ENCODE data around the gene ALKBH8.

The ALKBH8 gene

DNA sequence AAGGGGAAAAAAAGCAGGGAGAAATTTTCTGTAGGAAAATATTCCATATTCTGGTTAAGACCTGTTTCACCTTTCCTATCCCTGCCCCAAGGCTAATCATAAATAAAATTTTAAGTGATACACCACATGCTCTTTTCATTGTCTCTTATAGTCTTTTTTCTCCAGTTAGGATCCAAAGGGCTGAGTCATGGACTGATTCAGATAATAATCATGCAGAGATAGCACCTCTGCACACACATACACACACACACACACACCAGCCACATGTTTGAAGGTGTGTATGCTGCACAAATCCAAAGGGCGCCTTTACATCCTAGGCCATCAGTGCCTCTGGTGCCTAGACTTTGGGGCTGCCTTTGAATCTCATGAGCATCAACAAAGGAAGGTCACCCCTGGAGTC, 72.4 kb downstream of the ALKBH8 start:
- TF ChIP-seq TAF1 (IDR thresholded peaks at IDR 0.05; ENCODE audit: borderline replicate concordance, insufficient read depth, low read length) (no peak), FOXP2 (optimal IDR thresholded peaks at IDR 0.05; ENCODE audit: borderline replicate concordance, extremely low read depth, extremely low read length, insufficient read depth) (no peak), POLR2AphosphoS5 (IDR thresholded peaks at IDR 0.05; ENCODE audit: low read depth, low read length) (no peak), SIN3A (IDR thresholded peaks at IDR 0.05; ENCODE audit: borderline replicate concordance, insufficient read depth, low read length) (no peak)
- TF ChIP-seq, protein P1, sequence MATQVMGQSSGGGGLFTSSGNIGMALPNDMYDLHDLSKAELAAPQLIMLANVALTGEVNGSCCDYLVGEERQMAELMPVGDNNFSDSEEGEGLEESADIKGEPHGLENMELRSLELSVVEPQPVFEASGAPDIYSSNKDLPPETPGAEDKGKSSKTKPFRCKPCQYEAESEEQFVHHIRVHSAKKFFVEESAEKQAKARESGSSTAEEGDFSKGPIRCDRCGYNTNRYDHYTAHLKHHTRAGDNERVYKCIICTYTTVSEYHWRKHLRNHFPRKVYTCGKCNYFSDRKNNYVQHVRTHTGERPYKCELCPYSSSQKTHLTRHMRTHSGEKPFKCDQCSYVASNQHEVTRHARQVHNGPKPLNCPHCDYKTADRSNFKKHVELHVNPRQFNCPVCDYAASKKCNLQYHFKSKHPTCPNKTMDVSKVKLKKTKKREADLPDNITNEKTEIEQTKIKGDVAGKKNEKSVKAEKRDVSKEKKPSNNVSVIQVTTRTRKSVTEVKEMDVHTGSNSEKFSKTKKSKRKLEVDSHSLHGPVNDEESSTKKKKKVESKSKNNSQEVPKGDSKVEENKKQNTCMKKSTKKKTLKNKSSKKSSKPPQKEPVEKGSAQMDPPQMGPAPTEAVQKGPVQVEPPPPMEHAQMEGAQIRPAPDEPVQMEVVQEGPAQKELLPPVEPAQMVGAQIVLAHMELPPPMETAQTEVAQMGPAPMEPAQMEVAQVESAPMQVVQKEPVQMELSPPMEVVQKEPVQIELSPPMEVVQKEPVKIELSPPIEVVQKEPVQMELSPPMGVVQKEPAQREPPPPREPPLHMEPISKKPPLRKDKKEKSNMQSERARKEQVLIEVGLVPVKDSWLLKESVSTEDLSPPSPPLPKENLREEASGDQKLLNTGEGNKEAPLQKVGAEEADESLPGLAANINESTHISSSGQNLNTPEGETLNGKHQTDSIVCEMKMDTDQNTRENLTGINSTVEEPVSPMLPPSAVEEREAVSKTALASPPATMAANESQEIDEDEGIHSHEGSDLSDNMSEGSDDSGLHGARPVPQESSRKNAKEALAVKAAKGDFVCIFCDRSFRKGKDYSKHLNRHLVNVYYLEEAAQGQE (IDR thresholded peaks at IDR 0.05; ENCODE audit: insufficient read depth in 1 of 2, low read depth in 2 of 2, low read length in 2 of 2), result no peak

DNA sequence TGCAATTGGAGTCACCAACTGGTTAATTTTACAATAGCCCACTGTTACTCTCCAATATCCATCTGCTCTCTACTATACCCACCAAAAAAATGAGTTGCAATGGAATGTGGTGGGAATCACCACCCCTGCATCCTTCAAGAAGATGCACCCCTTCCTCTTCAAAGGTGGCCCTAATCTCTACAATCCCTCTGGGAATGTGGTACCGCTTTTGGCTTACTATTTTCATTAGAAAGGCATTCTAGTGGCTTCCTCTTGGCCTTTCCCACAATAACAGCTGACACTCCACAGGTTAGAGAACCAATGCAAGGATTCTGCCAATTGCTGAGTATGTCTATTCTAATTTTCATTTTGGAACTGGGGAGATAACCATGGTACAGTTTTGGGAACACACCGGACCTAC, 74.7 kb downstream of the ALKBH8 start:
- TF ChIP-seq, protein P1 (IDR thresholded peaks at IDR 0.05; ENCODE audit: insufficient read depth in 1 of 2, low read depth in 2 of 2, low read length in 2 of 2), result no peak
- no peak for TF ChIP-seq FOXP2 (optimal IDR thresholded peaks at IDR 0.05; ENCODE audit: borderline replicate concordance, extremely low read depth, extremely low read length, insufficient read depth)
- TF ChIP-seq TAF1 (IDR thresholded peaks at IDR 0.05; ENCODE audit: borderline replicate concordance, insufficient read depth, low read length), result no peak
- TF ChIP-seq POLR2AphosphoS5 (IDR thresholded peaks at IDR 0.05; ENCODE audit: low read depth, low read length), result no peak
- no peak for TF ChIP-seq SIN3A (IDR thresholded peaks at IDR 0.05; ENCODE audit: borderline replicate concordance, insufficient read depth, low read length)

DNA sequence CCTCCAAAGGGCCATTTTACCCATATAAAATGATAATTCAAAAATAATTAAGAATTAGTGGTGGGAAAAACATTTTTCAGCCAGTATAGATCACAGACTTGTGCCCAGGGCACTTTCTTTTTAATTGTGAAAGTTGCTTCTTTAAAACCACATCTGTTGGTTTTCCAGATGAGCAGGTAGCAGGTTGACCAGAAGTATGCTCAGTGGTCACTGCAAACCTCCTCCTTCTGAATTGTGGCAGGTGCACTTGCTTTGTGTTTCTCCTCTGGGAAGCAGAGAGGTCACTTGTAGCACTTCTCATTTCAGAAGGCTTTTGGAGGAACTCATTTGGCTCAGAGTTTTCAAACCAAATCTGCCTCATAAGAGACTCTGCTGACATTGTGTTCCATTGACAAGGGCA, 83.3 kb downstream of the ALKBH8 start:
- no peak for TF ChIP-seq POLR2AphosphoS5 (IDR thresholded peaks at IDR 0.05; ENCODE audit: low read depth, low read length)
- no peak for TF ChIP-seq TAF1 (IDR thresholded peaks at IDR 0.05; ENCODE audit: borderline replicate concordance, insufficient read depth, low read length)
- TF ChIP-seq SIN3A (IDR thresholded peaks at IDR 0.05; ENCODE audit: borderline replicate concordance, insufficient read depth, low read length), result no peak

DNA sequence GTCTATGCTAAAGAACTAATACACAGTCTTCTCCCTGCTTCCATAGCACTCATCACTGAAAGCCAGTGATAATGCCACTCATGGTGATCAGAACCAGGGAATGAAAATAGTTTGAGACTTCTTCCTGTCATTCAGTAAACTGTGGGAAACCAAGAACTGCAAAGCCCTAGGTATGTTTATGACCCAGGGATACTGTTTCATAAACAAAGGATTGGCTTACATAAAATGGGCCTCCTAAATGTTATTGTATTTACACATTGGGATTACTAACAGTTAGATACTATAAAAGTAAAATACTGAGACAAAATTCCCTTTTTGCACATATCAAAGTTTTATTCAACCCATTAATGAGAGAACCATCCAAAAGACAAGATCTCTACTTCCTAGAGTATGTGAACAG, 86.6 kb downstream of the ALKBH8 start:
- TF ChIP-seq, protein P1 (IDR thresholded peaks at IDR 0.05; ENCODE audit: insufficient read depth in 1 of 2, low read depth in 2 of 2, low read length in 2 of 2), result no peak
- TF ChIP-seq FOXP2 (optimal IDR thresholded peaks at IDR 0.05; ENCODE audit: borderline replicate concordance, extremely low read depth, extremely low read length, insufficient read depth) (no peak), POLR2AphosphoS5 (IDR thresholded peaks at IDR 0.05; ENCODE audit: low read depth, low read length) (no peak), TAF1 (IDR thresholded peaks at IDR 0.05; ENCODE audit: borderline replicate concordance, insufficient read depth, low read length) (no peak), SIN3A (IDR thresholded peaks at IDR 0.05; ENCODE audit: borderline replicate concordance, insufficient read depth, low read length) (no peak)

DNA sequence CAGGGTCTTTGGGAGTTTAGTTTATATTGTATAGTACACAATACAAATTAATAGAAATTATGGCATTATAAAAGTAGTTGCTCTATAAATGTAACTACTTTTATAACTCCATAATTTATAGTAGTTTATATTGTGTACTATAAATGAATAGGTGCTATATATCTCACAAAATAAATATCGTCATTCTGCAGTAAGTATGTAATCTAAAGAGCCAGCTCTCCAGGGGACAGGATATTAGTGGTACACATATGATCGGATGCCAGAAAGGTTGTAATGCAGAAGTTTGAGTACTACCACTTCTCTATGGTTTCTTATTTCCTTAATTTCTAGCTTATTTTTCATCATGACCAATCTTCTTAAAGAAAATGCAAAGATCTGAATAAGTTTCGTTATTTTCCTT, 87.7 kb downstream of the ALKBH8 start:
- TF ChIP-seq TAF1 (IDR thresholded peaks at IDR 0.05; ENCODE audit: borderline replicate concordance, insufficient read depth, low read length) (no peak), FOXP2 (optimal IDR thresholded peaks at IDR 0.05; ENCODE audit: borderline replicate concordance, extremely low read depth, extremely low read length, insufficient read depth) (no peak), SIN3A (IDR thresholded peaks at IDR 0.05; ENCODE audit: borderline replicate concordance, insufficient read depth, low read length) (no peak), POLR2AphosphoS5 (IDR thresholded peaks at IDR 0.05; ENCODE audit: low read depth, low read length) (no peak)
- TF ChIP-seq, protein P1 (IDR thresholded peaks at IDR 0.05; ENCODE audit: insufficient read depth in 1 of 2, low read depth in 2 of 2, low read length in 2 of 2), result no peak

Measured in PFSK-1 (cell line).